IPS DF 6.9 (cell line): ENCODE measurements around the gene ENDOD1.

ENCODE experiments used
- DNase-seq: peaks from one replicate; pipeline ENCODE4 v3.0.0-alpha.2; 2013; ENCODE audit warnings: low read depth, low spot score
- H3K27ac ChIP-seq: one replicate; pipeline ENCODE4 v1.5.1; 2013; ENCODE audit warnings: low read length, control low read depth
- H3K27me3 ChIP-seq: 2 replicates; pipeline ENCODE4 v1.6.1; 2013; ENCODE audit warnings: mild to moderate bottlenecking, low read length; ENCODE audit not compliant: control insufficient read depth, insufficient read depth
- H3K36me3 ChIP-seq: 2 replicates; pipeline ENCODE4 v1.6.1; 2013; ENCODE audit warnings: low read length; ENCODE audit not compliant: control insufficient read depth, insufficient read depth
- H3K4me1 ChIP-seq: 2 replicates; pipeline ENCODE4 v1.6.1; 2013; ENCODE audit warnings: low read length; ENCODE audit not compliant: control insufficient read depth, insufficient read depth
- H3K4me3 ChIP-seq: 2 replicates; pipeline ENCODE4 v1.5.1; 2013; ENCODE audit warnings: mild to moderate bottlenecking, low read length
- H3K9me3 ChIP-seq: 2 replicates; pipeline ENCODE4 v1.6.1; 2013; ENCODE audit warnings: low read length, inconsistent platforms; ENCODE audit not compliant: control insufficient read depth, insufficient read depth
- WGBS: extraction: QIAGEN DNeasy Blood & Tissue Kit; methylation state at CpG from one replicate; pipeline ENCODE4 v1.1.7; 2013; ENCODE audit warnings: mixed read lengths, missing lambda C conversion rate; ENCODE audit not compliant: insufficient read length, insufficient coverage; 5-methylcytosine and 5-hydroxymethylcytosine counted together

Gene ENDOD1

DNA sequence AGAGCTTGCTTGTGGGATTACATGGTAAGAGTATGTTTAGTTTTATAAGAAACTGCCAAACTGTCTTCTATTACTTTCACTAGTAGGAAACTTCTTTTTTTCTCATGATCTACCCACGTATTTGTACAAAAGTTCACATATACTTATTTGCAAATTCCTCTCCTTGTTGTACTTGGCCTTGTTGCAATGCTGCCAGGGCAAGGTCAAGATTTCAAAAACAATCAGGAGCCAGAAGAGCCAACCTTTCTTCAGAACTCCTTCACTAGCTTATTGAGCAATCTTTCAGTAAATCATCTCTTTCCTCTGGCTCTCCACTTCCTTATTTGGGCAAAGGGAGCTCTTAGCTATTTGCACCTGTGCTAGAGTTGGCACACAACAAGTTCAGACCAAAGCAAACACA lies 13.2 kb upstream of the ENDOD1 start:
- H3K9me3 ChIP-seq: no peaks in the 10 kb centered on the region
- no peak overlapping the region for H3K27ac ChIP-seq

GRCh38 chr11:95076981-95077380 lies 12.7 kb upstream of the ENDOD1 start:
- Histone ChIP-seq H3K36me3 (no peaks in the 10 kb centered on the region), H3K4me3 (no peak overlapping the region), H3K9me3 (no peaks in the 10 kb centered on the region), H3K27me3 (no peaks in the 10 kb centered on the region), H3K4me1 (peaks cover 3% of the 10 kb centered on the region; the same call in 1 of the 2 replicates), H3K27ac (no peak overlapping the region)
- DNase-seq: no peak

More for the DNA sequence above, 13.2 kb upstream of the ENDOD1 start:
- Histone ChIP-seq H3K27me3 (no peaks in the 10 kb centered on the region), H3K4me1 (peaks cover under 1% of the 10 kb centered on the region; the same call in 1 of the 2 replicates), H3K4me3 (no peak overlapping the region), H3K36me3 (no peaks in the 10 kb centered on the region)
- DNase-seq: no peak
- WGBS: no CpG with 5 or more reads among the region's 1 CpG

DNA sequence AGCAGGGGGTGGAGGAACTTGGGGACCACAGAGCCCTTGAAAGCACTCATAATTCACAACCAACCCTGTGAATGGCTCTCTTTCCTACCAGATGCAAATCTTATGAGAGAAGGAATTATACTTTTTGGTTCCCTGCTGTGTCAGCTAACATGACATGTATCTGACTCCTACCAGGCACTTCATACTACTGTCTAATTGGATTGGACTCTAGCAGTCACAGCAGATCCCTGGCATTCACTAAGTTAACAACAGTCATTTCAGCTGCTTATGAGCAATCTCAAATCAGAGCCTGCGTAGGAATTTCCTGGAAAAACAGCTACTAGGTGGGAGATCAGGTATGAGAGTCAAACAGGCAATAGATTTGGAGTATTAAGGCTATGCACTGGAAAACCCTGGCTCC lies 11.1 kb upstream of the ENDOD1 start:
- Histone ChIP-seq H3K36me3 (no peaks in the 10 kb centered on the region), H3K4me1 (peaks cover 3% of the 10 kb centered on the region; the same call in 1 of the 2 replicates), H3K27ac (no peak overlapping the region), H3K27me3 (no peaks in the 10 kb centered on the region), H3K4me3 (no peak overlapping the region), H3K9me3 (no peaks in the 10 kb centered on the region)
- no CpG with 5 or more reads among the region's 1 CpG for WGBS
- no peak for DNase-seq

- Histone ChIP-seq H3K4me1 (peaks cover 3% of the 10 kb centered on the region; the same call in 1 of the 2 replicates), H3K36me3 (no peaks in the 10 kb centered on the region), H3K27ac (no peak overlapping the region), H3K9me3 (no peaks in the 10 kb centered on the region), H3K4me3 (no peak overlapping the region), H3K27me3 (no peaks in the 10 kb centered on the region)
- WGBS: no CpG with 5 or more reads among the region's 5 CpGs
- no peak for DNase-seq
Observed at GRCh38 chr11:95081010-95081409, 8.6 kb upstream of the ENDOD1 start.

GRCh38 chr11:95081412-95081811 lies 8.2 kb upstream of the ENDOD1 start:
- Histone ChIP-seq H3K4me3 (no peak overlapping the region), H3K36me3 (no peaks in the 10 kb centered on the region), H3K27ac (no peak overlapping the region), H3K4me1 (peaks cover 3% of the 10 kb centered on the region; the same call in 1 of the 2 replicates), H3K27me3 (no peaks in the 10 kb centered on the region), H3K9me3 (no peaks in the 10 kb centered on the region)
- no peak for DNase-seq
- no CpG with 5 or more reads among the region's 4 CpGs for WGBS

GRCh38 chr11:95082576-95083001 lies 7.1 kb upstream of the ENDOD1 start:
- no peak overlapping the region for H3K4me3 ChIP-seq
- H3K9me3 ChIP-seq: no peaks in the 10 kb centered on the region
- no peaks in the 10 kb centered on the region for H3K27me3 ChIP-seq
- no CpG with 5 or more reads among the region's 2 CpGs for WGBS
- no peak for DNase-seq
- H3K27ac ChIP-seq: no peak overlapping the region
- H3K4me1 ChIP-seq: peaks cover 3% of the 10 kb centered on the region; the same call in 1 of the 2 replicates
- H3K36me3 ChIP-seq: no peaks in the 10 kb centered on the region

- Histone ChIP-seq H3K36me3 (no peaks in the 10 kb centered on the region), H3K4me1 (peaks cover 4% of the 10 kb centered on the region; the same call in 1 of the 2 replicates), H3K27ac (no peak overlapping the region), H3K27me3 (peaks cover 2% of the 10 kb centered on the region; the same call in 1 of the 2 replicates), H3K4me3 (no peak overlapping the region), H3K9me3 (no peaks in the 10 kb centered on the region)
- DNase-seq: no peak
Observed at GRCh38 chr11:95084509-95084908, 5.1 kb upstream of the ENDOD1 start.

- DNase-seq: no peak
- H3K36me3 ChIP-seq: no peaks in the 10 kb centered on the region
- no CpG with 5 or more reads among the region's 3 CpGs for WGBS
- no peak overlapping the region for H3K27ac ChIP-seq
- H3K9me3 ChIP-seq: no peaks in the 10 kb centered on the region
- H3K4me1 ChIP-seq: peaks cover 4% of the 10 kb centered on the region; the same call in 1 of the 2 replicates
- peaks cover 2% of the 10 kb centered on the region; the same call in 1 of the 2 replicates for H3K27me3 ChIP-seq
- no peak overlapping the region for H3K4me3 ChIP-seq
Observed at GRCh38 chr11:95085117-95085816, 4.4 kb upstream of the ENDOD1 start.

GRCh38 chr11:95086151-95086550 lies 3.5 kb upstream of the ENDOD1 start:
- no peak overlapping the region for H3K4me3 ChIP-seq
- no CpG with 5 or more reads among the region's 2 CpGs for WGBS
- H3K36me3 ChIP-seq: no peaks in the 10 kb centered on the region
- H3K9me3 ChIP-seq: no peaks in the 10 kb centered on the region
- H3K27me3 ChIP-seq: peaks cover 5% of the 10 kb centered on the region
- H3K4me1 ChIP-seq: peaks cover 4% of the 10 kb centered on the region; the same call in 1 of the 2 replicates
- no peak overlapping the region for H3K27ac ChIP-seq
- no peak for DNase-seq

GRCh38 chr11:95086836-95087570 lies 2.6 kb upstream of the ENDOD1 start:
- H3K27ac ChIP-seq: no peak overlapping the region
- no peak for DNase-seq

More at GRCh38 chr11:95086836-95087570, 2.6 kb upstream of the ENDOD1 start:
- H3K4me3 ChIP-seq: no peak overlapping the region
- no peaks in the 10 kb centered on the region for H3K9me3 ChIP-seq
- WGBS: no CpG with 5 or more reads among the region's 1 CpG
- H3K36me3 ChIP-seq: no peaks in the 10 kb centered on the region
- H3K27me3 ChIP-seq: peaks cover 11% of the 10 kb centered on the region
- H3K4me1 ChIP-seq: 0 out of 2 replicates have a peak, but pooled peaks cover 1% of the 10 kb centered on the region
